Erythroblast (primary cell): ENCODE measurements around the gene TSC22D4.

ENCODE experiments used
- GATA1 ChIP-seq: IDR thresholded peaks from 2 replicates; pipeline ENCODE4 v1.6.1; 2011; ENCODE audit warnings: low read depth, mild to moderate bottlenecking, control low read depth, low read length, moderate library complexity
- POLR2A ChIP-seq: IDR thresholded peaks from 2 replicates; pipeline ENCODE4 v1.6.1; 2011; ENCODE audit warnings: mild to moderate bottlenecking, low read length

DNA sequence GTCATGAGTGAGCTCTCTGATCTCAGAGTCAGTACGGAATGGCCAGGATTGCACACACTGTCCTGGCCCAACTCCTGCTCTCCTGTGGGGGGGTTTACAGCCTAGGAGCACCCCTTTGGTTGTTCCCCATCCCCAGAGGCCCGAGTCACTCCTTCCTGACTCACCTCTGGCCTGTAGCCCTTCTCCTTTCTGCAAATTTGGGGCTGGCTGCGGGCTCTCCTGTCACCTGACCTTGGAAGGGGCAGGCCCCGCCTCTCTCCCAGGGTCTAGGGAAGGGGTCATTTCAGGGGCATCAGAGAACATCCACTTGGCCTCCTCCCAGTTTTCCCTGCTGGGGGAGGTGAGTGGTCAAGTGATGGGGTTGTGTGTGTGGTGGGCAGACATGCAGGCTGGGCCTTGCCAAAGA, 6.5 kb upstream of the TSC22D4 start:
- TF ChIP-seq POLR2A (no peak), GATA1 (no peak)
